Esophagus muscularis mucosa (tissue), 3 donors: ENCODE results near the gene ATP5MK.

ENCODE experiments used
- CTCF ChIP-seq, 3 experiments: fragments of 200-600 bp in 2 of 3; fragments of 450-650 bp in 1 of 3; sonication (generic) in 2 of 3; IDR thresholded peaks; one replicate each; pipeline ENCODE4 v1.5.1; 2017 to 2019; ENCODE audit warnings: antibody characterized with exemption in 3 of 3, mild to moderate bottlenecking in 2 of 3, moderate library complexity in 1 of 3
- POLR2A ChIP-seq: fragments of 450-650 bp; IDR thresholded peaks from one replicate; pipeline ENCODE4 v1.6.1; 2017; ENCODE audit warnings: antibody characterized with exemption, moderate library complexity, mild to moderate bottlenecking, low read depth

GRCh38 chr10:103428989-103429643 lies 32.8 kb upstream of the ATP5MK start:
- no peak for TF ChIP-seq POLR2A
- no peak for TF ChIP-seq CTCF (IDR thresholded peaks at IDR 0.05)
